T-helper 22 cell (primary cell): ENCODE results near the gene PTH1R.

Source experiments
- DNase-seq: peaks from one replicate; pipeline ENCODE4 v3.0.0-alpha.2; 2020; ENCODE audit warnings: low read depth

The PTH1R gene

DNA sequence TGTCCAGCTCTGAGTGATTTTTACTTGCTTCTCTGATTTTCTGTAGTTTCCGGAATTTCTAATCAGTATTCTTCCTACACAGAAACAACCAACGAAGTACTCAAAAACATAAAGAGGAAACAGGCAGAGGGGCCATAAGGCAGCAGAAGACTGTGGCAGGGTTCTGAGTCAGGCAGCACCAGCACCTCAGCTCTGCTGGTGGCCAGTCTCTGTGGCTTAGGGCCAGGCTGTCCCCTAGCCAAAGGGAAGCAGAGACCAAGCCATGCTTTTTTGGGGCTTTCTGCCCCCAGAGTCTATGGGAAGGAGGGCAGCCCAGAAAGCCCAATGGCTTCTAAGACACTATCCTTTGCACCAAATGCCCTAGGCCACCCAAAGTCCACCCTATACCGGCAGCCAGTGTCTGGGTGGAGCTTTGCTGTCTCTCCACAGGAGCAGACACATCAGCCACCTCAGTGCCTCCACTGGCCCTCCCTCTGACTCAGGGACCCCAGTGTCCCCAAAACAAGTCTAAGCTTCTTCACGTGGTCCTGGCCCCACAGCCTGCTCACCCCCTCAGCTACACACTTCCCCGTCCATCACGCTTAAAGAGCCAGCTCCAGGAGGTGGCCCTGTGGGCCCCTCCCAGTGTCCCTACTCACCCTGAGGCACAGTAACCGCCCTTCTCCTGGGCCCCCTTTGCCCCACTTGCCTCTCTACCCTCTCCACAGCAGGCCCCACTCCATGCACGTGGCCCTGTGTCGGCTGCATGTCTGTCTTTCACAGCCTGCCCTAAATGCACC, 52.8 kb downstream of the PTH1R start:
- DNase-seq, result no peak

DNA sequence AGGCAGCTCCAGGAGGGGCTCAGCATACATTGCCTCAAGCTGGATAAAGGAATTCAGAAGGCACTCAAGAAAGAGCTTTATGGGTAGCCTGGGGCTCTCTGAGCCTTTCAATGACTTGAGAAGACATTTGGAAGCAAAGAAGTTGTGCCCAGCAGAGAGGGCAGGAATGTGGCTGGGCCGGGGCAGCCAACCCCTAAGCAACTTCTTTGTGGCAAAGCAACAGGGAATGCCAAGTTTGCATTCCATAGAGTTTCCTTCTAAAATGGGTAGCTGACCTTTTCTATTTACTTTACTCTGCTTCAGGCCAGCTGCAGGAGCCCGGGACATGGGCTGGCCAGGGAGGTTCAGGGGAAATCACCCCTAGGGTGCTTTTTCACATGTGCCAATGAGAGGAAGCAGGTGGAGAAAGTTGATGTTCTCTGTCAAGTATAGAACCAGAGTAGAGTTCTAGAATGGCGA, 53.5 kb downstream of the PTH1R start:
- DNase-seq, result no peak

- DNase-seq, result no peak
Observed at GRCh38 chr3:46931631-46932331, 54.3 kb downstream of the PTH1R start.

DNA sequence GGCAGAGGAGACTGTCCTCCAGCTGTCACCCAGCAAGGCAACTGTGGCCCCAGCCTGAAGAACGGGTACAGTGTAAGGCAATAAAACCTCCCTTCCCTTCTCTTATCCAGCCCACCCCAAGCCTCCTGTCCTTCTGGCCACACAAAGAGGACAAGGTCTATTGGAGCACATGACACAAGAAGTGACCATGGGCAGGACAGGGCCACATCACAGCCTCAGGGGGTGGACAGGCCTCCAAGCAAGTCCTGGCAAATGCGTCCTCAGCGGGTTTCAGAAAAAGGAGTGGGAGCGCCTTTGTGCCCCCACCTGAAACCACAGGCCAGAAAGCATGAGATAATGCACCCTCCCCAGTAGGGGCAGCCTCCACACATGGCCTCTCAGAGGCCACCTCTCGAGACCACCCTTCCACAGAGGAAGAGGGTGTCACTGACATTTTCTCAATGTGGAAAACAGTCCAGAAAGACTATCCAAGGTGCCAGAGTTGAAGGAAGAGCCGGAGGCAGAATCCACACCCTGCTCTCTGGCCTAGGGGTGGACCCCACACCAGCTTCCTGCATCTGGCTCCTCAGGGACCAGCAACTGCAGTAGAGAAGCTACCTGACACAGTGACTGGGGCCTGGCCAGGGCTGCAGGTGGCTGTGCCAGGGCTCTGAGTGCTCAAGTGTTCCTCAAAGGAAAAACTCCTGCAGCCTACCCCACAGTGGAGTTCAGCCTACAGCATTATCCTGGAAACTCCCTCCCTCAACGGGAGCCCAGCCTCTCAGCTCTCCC, 55.1 kb downstream of the PTH1R start:
- DNase-seq, result no peak

- DNase-seq, result no peak
Observed at GRCh38 chr3:46933261-46933660, 55.7 kb downstream of the PTH1R start.

GRCh38 chr3:46934072-46934471, 56.6 kb downstream of the PTH1R start:
- no peak for DNase-seq

DNA sequence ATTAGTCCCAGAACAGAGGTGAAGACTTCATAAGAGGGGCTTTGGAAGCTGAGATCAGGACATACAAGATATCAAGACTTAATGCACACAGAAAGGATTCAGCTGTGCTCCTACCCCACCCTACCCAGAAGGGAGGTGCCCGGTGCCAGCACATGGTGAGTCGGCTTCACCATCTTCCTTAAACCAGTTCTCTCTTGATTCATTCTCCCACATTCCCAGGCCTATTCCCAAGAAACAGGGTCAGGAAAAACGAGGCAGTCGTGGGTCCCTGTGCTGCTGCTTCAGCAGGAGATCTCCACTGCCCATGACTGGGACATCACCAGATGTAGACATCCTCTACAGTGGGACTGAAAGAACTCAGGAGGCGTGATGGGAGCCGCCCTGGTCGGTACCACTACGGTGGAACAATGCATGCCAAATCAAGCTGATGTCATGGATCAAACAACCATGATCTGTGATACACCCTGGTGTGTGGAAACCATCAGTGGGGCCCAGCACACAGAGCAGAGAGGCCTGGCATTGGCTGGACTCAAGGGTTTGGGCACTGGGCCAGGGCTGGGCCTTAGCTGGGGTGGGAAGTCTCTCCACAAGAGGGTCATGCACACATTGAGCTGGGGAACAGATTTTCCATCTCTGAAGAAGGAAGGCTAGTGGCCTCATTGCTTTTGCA, 57.1 kb downstream of the PTH1R start:
- DNase-seq, result no peak

DNA sequence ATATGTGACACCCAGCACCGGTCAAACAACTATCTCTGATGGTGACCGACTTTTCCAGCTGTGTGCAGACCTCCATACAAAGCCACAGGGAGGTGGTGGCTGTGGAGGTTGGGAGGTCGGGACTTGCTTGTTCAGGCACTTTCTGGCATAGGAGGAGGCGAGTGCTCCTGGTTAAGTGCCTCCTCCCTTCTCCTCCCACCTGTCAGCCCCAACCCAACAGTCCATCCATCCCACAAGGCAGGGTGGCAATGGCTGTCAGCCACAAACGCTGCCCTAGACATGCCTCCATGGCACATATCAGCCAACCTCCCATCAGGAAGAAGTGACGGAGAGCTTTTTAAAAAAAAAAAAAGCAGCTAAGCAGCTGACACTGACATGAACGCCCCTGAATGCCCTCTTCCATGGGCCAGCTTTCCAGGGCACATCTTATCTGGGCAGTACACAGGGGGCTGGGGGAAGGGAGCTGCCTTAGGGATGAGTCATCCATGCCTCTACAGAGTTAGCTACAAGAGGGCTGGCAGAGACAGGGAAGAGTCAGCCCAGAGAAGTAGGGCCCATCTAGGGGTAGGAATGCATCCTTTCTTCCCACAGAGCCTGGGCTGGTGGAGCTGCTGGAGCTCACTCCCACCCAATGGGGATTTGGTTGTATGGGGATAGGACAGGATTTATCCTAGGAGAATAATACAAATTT, 57.8 kb downstream of the PTH1R start:
- DNase-seq, result no peak

DNA sequence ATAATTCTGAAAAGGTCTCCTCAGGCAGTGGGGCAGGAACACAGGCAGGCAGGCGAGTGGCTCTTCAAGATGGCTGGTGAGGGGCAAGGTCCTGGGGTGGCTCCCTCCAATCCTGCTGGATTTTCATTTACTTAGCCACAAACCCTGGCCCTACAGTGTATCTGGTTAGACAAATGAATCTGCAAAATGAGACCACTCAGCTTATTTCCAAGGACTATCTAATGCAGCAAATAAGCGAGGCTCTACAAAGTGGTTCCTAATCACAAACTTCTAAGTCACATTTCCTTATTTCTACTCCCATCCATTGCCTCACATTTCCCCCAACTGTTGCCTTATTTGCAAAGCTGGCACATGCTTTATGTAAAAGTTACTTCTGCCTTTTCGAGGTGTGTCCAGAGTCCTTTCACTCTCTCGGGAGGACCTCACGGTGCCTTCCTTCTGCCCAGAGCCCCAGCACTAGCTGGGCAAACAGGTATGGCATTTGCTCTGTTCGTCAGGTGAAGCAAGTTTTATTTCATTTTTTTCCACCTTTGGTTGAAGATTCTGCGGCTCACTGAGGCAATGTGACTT, 58.6 kb downstream of the PTH1R start:
- no peak for DNase-seq

- DNase-seq, result no peak
Observed at GRCh38 chr3:46936733-46937250, 59.3 kb downstream of the PTH1R start.

DNA sequence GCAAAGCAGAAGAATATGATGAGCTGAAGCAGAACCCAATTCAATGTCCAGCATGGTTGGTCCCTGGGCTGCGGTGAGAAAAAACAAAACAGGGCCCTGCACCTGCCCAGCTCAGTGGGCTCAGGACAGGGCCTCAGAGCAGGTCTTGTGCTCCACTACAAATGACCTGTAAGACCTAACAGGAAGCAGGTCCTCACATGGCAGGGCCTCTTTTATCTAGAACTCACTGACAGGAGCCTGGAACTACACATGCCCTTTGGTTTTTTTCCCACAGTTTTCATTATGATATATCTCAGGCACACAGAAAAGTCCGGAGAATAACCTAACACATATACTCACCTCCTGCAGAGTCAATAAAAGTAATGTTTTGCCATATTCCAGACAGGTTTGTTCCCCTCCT, 60.6 kb downstream of the PTH1R start:
- no peak for DNase-seq

DNA sequence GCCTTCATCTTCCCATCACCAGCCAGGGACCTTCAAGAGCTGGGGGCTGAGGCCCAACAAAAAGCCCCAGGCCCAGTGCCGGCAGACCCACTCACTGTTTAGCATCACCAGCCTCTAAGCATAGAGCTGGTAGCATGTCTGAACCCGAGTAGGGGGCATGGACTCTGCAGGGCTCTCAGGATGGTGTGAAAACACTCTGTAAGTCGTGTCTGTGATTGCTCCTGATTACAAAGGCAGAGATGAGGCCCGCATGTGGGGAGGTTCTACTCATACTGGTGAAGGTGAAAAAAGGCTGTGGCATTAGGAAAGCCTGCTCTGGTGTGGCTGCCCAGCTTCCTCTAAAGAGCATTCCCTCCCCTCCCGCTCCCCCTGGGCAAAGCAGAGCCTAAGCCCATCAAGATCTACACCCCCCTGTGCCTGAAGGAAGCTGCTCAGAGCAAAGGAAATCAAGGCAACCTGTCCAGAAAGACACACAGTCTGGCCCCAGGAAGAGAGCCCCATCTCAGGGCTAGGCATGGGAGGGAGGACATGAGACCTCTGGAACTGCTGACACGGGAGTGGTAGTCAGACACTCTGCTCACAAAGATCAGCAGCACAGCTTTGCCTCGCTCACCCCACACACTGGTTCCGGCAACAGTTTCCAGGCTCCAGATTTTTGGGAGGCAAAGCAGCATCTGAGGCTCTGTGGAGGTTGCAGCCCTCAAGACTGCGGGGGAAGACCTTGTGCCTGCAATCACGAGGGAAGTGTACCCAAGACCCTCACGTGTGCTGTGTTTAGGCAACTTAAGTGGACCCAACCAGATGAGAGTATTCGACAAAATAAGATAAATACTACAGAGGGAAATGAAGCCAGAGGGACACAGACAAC, 62.3 kb downstream of the PTH1R start:
- no peak for DNase-seq

DNA sequence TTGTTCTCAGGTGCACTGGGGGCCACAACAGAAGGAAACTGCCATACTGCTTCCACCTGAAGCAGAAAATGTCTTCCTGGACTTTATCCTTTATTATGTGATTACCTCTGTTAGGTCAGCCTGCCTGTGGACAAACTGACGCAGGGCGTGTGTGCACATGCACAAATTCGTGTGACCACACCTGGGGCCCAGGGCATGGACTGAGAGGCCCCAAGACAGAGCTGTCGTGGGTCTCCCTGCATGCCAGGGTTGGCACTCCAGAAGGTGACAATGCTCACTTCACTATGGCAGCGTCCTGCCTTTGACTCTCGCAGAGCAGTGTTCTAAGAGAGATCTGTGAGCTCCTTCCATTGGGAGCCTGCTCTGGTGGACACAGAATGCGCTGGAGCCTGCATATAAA, 64.6 kb downstream of the PTH1R start:
- no peak for DNase-seq

- DNase-seq, result no peak
Observed at GRCh38 chr3:46942481-46943236, 65.1 kb downstream of the PTH1R start.

GRCh38 chr3:46943237-46944187, 66.0 kb downstream of the PTH1R start:
- no peak for DNase-seq

- DNase-seq, result no peak
Observed at GRCh38 chr3:46944191-46944590, 66.7 kb downstream of the PTH1R start.

DNA sequence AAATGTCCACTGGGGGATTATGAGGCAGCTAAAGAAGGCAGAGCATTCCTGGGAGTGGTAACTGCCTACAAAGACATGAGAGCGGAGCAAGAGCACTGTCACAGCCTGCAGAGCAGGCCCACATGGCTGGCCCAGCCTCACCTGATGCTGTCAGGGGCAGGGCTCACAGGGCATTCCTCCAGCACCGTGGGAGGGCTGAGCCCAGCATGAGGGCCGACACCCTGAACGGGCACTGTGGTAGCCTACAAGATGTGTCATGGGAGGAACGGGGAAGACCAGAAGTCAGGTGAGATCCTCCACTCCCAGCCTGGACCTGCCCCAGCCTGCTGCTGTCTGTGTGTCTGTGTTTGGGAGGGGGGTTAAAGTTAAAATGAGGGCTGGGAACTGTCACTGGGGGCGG, 68.9 kb downstream of the PTH1R start:
- DNase-seq, result no peak
